Stimulated activated effector memory CD8-positive, alpha-beta T cell treated with anti-CD3 and anti-CD28 coated beads, Interleukin-12 subunit alpha, Interleukin-12 subunit beta, amount 100 ng/mL, for 72 hours (primary cell): ENCODE data around the gene HGFAC.
"Not testable (repeated sequence)": the region's sequence is repeated elsewhere in the genome, so short reads cannot be mapped to it uniquely, and the experiment has no call there.

Source experiments
- ATAC-seq: fragments of 150-1000 bp; cut with Tn5 transposase; 2 replicates; pipeline ENCODE4 v1.10.0; 2021
- DNase-seq, 2 donors: peaks; one replicate each; pipeline ENCODE4 v3.0.0; 2021 to 2022; ENCODE audit warnings: low spot score in 2 of 2
- H3K27ac Mint-ChIP-seq: one replicate; pipeline ENCODE4 v1.8.0; 2022; ENCODE audit warnings: mild to moderate bottlenecking, mixed read lengths
- H3K36me3 Mint-ChIP-seq: one replicate; pipeline ENCODE4 v1.8.0; 2022; ENCODE audit warnings: mild to moderate bottlenecking, mixed read lengths
- H3K4me1 Mint-ChIP-seq: one replicate; pipeline ENCODE4 v1.8.0; 2022; ENCODE audit warnings: mixed read lengths
- H3K4me3 Mint-ChIP-seq: one replicate; pipeline ENCODE4 v1.8.0; 2022; ENCODE audit warnings: mild to moderate bottlenecking, mixed read lengths
- H3K9me3 Mint-ChIP-seq: one replicate; pipeline ENCODE4 v1.8.0; 2022; ENCODE audit warnings: mixed read lengths

The HGFAC gene

GRCh38 chr4:3407171-3407771 is 34.5 kb upstream of the HGFAC start:
- ATAC-seq: no peak
- H3K4me1 Mint-ChIP-seq: peaks cover 3% of the 10 kb centered on the region
- DNase-seq: no peak
- H3K9me3 Mint-ChIP-seq: no peaks in the 10 kb centered on the region
- H3K36me3 Mint-ChIP-seq: no peaks in the 10 kb centered on the region
- no peak overlapping the region for H3K27ac Mint-ChIP-seq
- no peak overlapping the region for H3K4me3 Mint-ChIP-seq

GRCh38 chr4:3407930-3408792 is 33.6 kb upstream of the HGFAC start:
- DNase-seq (no peak), ATAC-seq (no peak)
- H3K36me3 Mint-ChIP-seq: no peaks in the 10 kb centered on the region

GRCh38 chr4:3408793-3409330 is 32.9 kb upstream of the HGFAC start:
- Mint-ChIP-seq H3K9me3 (no peaks in the 10 kb centered on the region), H3K36me3 (no peaks in the 10 kb centered on the region), H3K4me3 (no peak overlapping the region), H3K4me1 (no peaks in the 10 kb centered on the region), H3K27ac (no peak overlapping the region)
- DNase-seq (no peak), ATAC-seq (no peak)

More at GRCh38 chr4:3407930-3408792, 33.6 kb upstream of the HGFAC start:
- Mint-ChIP-seq H3K4me1 (no peaks in the 10 kb centered on the region), H3K9me3 (no peaks in the 10 kb centered on the region), H3K27ac (no peak overlapping the region), H3K4me3 (no peak overlapping the region)

GRCh38 chr4:3409571-3410091 is 32.1 kb upstream of the HGFAC start:
- ATAC-seq: no peak
- H3K4me1 Mint-ChIP-seq: no peaks in the 10 kb centered on the region
- no peaks in the 10 kb centered on the region for H3K9me3 Mint-ChIP-seq
- no peak for DNase-seq
- H3K4me3 Mint-ChIP-seq: no peak overlapping the region
- H3K36me3 Mint-ChIP-seq: no peaks in the 10 kb centered on the region
- peak overlapping the region; percentile 52 for H3K27ac Mint-ChIP-seq

- Mint-ChIP-seq H3K36me3 (no peaks in the 10 kb centered on the region), H3K27ac (peak overlapping the region; percentile 52), H3K4me1 (no peaks in the 10 kb centered on the region), H3K4me3 (no peak overlapping the region), H3K9me3 (no peaks in the 10 kb centered on the region)
- DNase-seq (no peak), ATAC-seq (no peak)
Observed at GRCh38 chr4:3410401-3411135, 31.2 kb upstream of the HGFAC start.

- not testable (repeated sequence) for H3K4me1 Mint-ChIP-seq, ATAC-seq, DNase-seq
Observed at GRCh38 chr4:3411190-3411589, 30.6 kb upstream of the HGFAC start.

GRCh38 chr4:3411676-3412075 is 30.1 kb upstream of the HGFAC start:
- Mint-ChIP-seq H3K4me3 (no peak overlapping the region), H3K4me1 (no peaks in the 10 kb centered on the region), H3K9me3 (no peaks in the 10 kb centered on the region), H3K36me3 (no peaks in the 10 kb centered on the region), H3K27ac (no peak overlapping the region)
- no peak for DNase-seq
- no peak for ATAC-seq

More at GRCh38 chr4:3411190-3411589, 30.6 kb upstream of the HGFAC start:
- H3K4me3 Mint-ChIP-seq, H3K9me3 Mint-ChIP-seq, H3K36me3 Mint-ChIP-seq, H3K27ac Mint-ChIP-seq: not testable (repeated sequence)

GRCh38 chr4:3412257-3413020 is 29.3 kb upstream of the HGFAC start:
- ATAC-seq (no peak), DNase-seq (no peak)
- Mint-ChIP-seq H3K27ac (no peak overlapping the region), H3K9me3 (no peaks in the 10 kb centered on the region), H3K36me3 (peaks cover 2% of the 10 kb centered on the region), H3K4me1 (no peaks in the 10 kb centered on the region), H3K4me3 (no peak overlapping the region)

- ATAC-seq (no peak), DNase-seq (no peak)
- Mint-ChIP-seq H3K36me3 (peaks cover 4% of the 10 kb centered on the region), H3K4me1 (no peaks in the 10 kb centered on the region), H3K4me3 (no peak overlapping the region), H3K27ac (no peak overlapping the region), H3K9me3 (no peaks in the 10 kb centered on the region)
Observed at GRCh38 chr4:3413217-3413671, 28.5 kb upstream of the HGFAC start.

GRCh38 chr4:3413675-3414420 is 27.9 kb upstream of the HGFAC start:
- Mint-ChIP-seq H3K36me3 (peaks cover 4% of the 10 kb centered on the region), H3K4me3 (no peak overlapping the region), H3K27ac (no peak overlapping the region), H3K4me1 (no peaks in the 10 kb centered on the region), H3K9me3 (no peaks in the 10 kb centered on the region)
- DNase-seq: no peak
- ATAC-seq: no peak

- DNase-seq (no peak), ATAC-seq (no peak)
- Mint-ChIP-seq H3K36me3 (peaks cover 4% of the 10 kb centered on the region), H3K27ac (no peak overlapping the region), H3K4me3 (no peak overlapping the region), H3K9me3 (no peaks in the 10 kb centered on the region), H3K4me1 (no peaks in the 10 kb centered on the region)
Observed at GRCh38 chr4:3414421-3415279, 27.1 kb upstream of the HGFAC start.

- Mint-ChIP-seq H3K4me1 (no peaks in the 10 kb centered on the region), H3K4me3 (no peak overlapping the region), H3K9me3 (no peaks in the 10 kb centered on the region), H3K36me3 (peaks cover 4% of the 10 kb centered on the region), H3K27ac (no peak overlapping the region)
- DNase-seq (no peak), ATAC-seq (no peak)
Observed at GRCh38 chr4:3415471-3416141, 26.2 kb upstream of the HGFAC start.

GRCh38 chr4:3416270-3416669 is 25.5 kb upstream of the HGFAC start:
- Mint-ChIP-seq H3K4me3 (no peak overlapping the region), H3K9me3 (no peaks in the 10 kb centered on the region), H3K27ac (no peak overlapping the region), H3K36me3 (peaks cover 4% of the 10 kb centered on the region), H3K4me1 (no peaks in the 10 kb centered on the region)
- ATAC-seq (no peak), DNase-seq (no peak)
